ENCODE measurements around the gene HIVEP1. TPM values are rescaled to one million over a fixed set of nuclear protein-coding genes. Genes with fewer than 3 reads are reported as not detected.
A peak's percentile ranks its signal among the peaks of the same experiment; 100 is the strongest.

Gene HIVEP1
- total RNA-seq, 2 donors from 2014 or later: 35.2 to 38.0 TPM

GRCh38 chr6:12014027-12014872, 2.1 kb downstream of the HIVEP1 start:
- H3K27ac ChIP-seq: no peak overlapping the region
- WGBS: 51% methylated on average over 8 of the region's 8 CpGs
- no peaks in the 10 kb centered on the region for H3K9me3 ChIP-seq
- no peak overlapping the region for H3K4me3 ChIP-seq
- no peak for DNase-seq (ENCODE audit: low spot score)
- TF ChIP-seq CTCF (IDR thresholded peaks at IDR 0.05) (no peak), POLR2AphosphoS5 (IDR thresholded peaks at IDR 0.05) (peak; percentile 35), POLR2A (IDR thresholded peaks at IDR 0.05) (peak; percentile 11)
- no peaks in the 10 kb centered on the region for H3K4me1 ChIP-seq (replicated peaks)
- intact Hi-C loops (cut with DNase I): loop anchor here (10.0 kb wide), 1 partner anchor 429 kb away; no protein-coding TSS in a partner anchor
- H3K27me3 ChIP-seq (replicated peaks; ENCODE audit: insufficient read depth): no peaks in the 10 kb centered on the region
- no peaks in the 10 kb centered on the region for H3K36me3 ChIP-seq

GRCh38 chr6:12014873-12015149, 2.7 kb downstream of the HIVEP1 start:
- 96% methylated on average over 3 of the region's 3 CpGs for WGBS
- H3K9me3 ChIP-seq: no peaks in the 10 kb centered on the region
- H3K36me3 ChIP-seq: no peaks in the 10 kb centered on the region
- H3K27ac ChIP-seq: no peak overlapping the region
- H3K4me3 ChIP-seq: no peak overlapping the region
- DNase-seq (ENCODE audit: low spot score): no peak
- TF ChIP-seq POLR2A (IDR thresholded peaks at IDR 0.05) (no peak), POLR2AphosphoS5 (IDR thresholded peaks at IDR 0.05) (no peak), CTCF (IDR thresholded peaks at IDR 0.05) (no peak)
- no peaks in the 10 kb centered on the region for H3K4me1 ChIP-seq (replicated peaks)
- intact Hi-C loops (cut with DNase I): loop anchor here (10.0 kb wide), 1 partner anchor 430 kb away; no protein-coding TSS in a partner anchor
- H3K27me3 ChIP-seq (replicated peaks; ENCODE audit: insufficient read depth): no peaks in the 10 kb centered on the region

DNA sequence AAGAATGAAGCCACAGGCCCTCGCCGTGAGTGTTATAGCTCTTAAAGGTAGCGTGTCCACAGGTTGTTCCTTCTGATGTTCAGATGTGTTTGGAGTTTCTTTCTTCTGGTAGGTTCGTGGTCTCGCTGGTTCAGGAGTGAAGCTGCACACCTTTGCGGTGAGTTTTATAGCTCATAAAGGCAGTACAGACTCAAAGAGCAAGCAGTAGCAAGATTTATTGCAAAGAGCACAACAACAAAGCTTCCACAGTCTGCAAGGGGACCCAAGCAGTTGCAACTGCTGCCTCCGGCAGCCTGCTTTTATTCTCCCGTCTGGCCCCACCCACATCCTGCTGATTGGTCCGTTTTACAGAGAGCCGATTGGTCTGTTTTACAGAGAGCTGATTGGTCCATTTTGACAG, 5.2 kb downstream of the HIVEP1 start:
- Histone ChIP-seq H3K9me3 (no peaks in the 10 kb centered on the region), H3K4me1 (replicated peaks) (no peaks in the 10 kb centered on the region), H3K4me3 (no peak overlapping the region), H3K27ac (no peak overlapping the region), H3K27me3 (replicated peaks; ENCODE audit: insufficient read depth) (no peaks in the 10 kb centered on the region), H3K36me3 (no peaks in the 10 kb centered on the region)
- no peak for DNase-seq (ENCODE audit: low spot score)
- intact Hi-C loops (cut with DNase I): loop anchor here (10.0 kb wide), 1 partner anchor 432 kb away; no protein-coding TSS in a partner anchor
- TF ChIP-seq POLR2A (IDR thresholded peaks at IDR 0.05): no peak
- peak; percentile 61 for TF ChIP-seq POLR2AphosphoS5 (IDR thresholded peaks at IDR 0.05)
- WGBS: 58% methylated on average over 10 of the region's 10 CpGs

DNA sequence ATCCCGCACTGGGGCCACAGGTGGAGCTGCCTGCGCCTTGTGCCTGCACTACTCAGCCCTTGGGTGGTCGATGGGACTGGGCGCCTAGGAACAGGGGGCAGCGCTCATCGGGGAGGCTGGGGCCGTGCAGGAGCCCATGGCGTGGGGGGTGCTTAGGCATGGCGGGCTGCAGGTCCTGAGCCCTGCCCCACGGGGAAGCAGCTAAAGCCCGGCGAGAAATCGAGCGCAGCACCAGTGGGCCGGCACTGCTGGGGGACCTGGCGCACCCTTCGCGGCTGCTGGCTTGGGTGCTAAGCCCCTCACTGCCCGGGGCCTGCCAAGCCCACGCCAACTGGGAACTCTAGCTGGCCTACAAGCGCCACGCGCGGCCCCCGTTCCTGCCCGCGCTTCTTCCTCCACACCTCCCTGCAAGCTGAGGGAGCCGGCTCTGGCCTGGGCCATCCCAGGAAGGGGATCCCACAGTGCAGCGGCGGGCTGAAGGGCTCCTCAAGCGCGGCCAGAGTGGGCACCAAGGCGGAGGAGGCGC, 5.8 kb downstream of the HIVEP1 start:
- Histone ChIP-seq H3K4me1 (replicated peaks) (no peaks in the 10 kb centered on the region), H3K27me3 (replicated peaks; ENCODE audit: insufficient read depth) (no peaks in the 10 kb centered on the region), H3K36me3 (no peaks in the 10 kb centered on the region), H3K27ac (no peak overlapping the region), H3K9me3 (no peaks in the 10 kb centered on the region), H3K4me3 (no peak overlapping the region)
- TF ChIP-seq CTCF (IDR thresholded peaks at IDR 0.05): no peak
- no peak for TF ChIP-seq POLR2A (IDR thresholded peaks at IDR 0.05)
- TF ChIP-seq POLR2AphosphoS5 (IDR thresholded peaks at IDR 0.05): no peak
- no peak for DNase-seq (ENCODE audit: low spot score)
- intact Hi-C loops (cut with DNase I): loop anchor here (10.0 kb wide), 1 partner anchor 433 kb away; no protein-coding TSS in a partner anchor
- WGBS: 97% methylated on average over 34 of the region's 34 CpGs

DNA sequence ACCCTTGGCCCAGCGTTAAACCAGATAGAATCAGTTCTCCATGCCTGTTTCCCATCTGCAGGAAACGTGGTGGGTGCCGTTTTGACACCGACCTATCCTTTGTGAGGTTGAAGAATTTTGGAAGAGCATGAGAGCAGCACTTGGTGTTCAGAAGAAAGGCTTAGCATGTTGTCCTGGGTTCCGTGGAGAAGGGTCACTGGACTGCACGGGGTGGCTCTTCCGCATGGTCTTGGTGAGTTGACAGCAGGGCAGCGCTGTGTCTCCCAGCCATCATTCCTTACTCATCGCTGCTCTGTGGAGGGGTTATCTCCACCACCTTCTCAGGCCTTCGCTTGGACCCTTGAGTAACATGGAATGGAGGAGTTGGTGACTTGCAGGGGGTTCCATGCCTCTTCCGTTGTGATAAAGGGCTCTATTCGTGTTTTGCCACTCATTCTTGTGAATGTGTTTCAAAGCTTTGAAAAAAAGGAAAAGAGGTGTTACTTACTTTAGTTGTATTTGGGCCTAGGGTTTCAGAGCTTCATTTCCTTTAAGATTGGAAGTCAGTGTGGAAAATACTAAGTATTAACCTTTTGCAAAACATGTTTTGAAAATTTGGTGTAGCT, 8.2 kb downstream of the HIVEP1 start:
- no peak for DNase-seq (ENCODE audit: low spot score)
- Histone ChIP-seq H3K36me3 (no peaks in the 10 kb centered on the region), H3K4me3 (no peak overlapping the region), H3K27me3 (replicated peaks; ENCODE audit: insufficient read depth) (no peaks in the 10 kb centered on the region), H3K4me1 (replicated peaks) (no peaks in the 10 kb centered on the region), H3K9me3 (no peaks in the 10 kb centered on the region), H3K27ac (no peak overlapping the region)
- intact Hi-C loops (cut with DNase I): no loop called here
- TF ChIP-seq POLR2A (IDR thresholded peaks at IDR 0.05) (no peak), POLR2AphosphoS5 (IDR thresholded peaks at IDR 0.05) (no peak), CTCF (IDR thresholded peaks at IDR 0.05) (no peak)
- WGBS: 92% methylated on average over 12 of the region's 12 CpGs

Data from prostate gland (tissue), 2 donors.